ENCODE data around the gene MYO9A.

MYO9A gene

DNA sequence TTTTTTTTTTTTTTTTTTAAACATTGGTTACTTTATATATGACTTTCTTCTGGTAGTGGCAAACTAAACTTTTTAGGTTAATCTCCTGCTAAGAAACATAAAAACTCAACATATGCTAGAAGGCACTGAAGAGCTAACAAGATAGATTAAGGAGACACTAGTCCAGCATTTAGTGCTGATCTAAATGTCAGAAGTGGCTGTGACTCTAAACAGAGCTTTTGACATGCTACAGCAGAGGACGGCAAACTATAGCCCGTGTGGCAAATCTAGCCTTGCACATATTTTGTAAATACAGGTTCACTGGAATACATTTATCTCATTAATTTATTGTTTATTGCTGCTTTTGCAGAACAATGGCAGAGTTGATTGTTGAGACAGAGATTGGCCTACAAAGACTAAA is 287.0 kb downstream of the MYO9A start:
- DNase-seq: no peak

DNA sequence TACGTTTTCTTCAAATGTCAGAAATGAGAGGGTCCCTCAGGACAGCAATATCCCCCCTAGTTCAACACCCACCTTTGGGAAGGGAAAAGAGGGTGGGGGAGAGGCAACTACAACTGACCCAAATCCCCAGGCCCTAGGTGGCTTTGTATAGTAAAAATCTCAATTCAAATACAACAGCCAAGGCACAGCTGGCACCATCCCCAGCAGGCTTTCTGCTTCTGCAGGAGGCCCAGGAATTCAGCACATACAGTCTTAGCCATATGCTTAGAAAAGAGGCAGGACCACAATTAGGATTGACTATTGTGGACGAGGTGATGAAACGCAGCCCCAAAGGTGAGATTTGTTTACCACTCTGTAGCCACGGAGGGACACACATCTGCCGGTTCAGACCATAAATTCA is 291.8 kb downstream of the MYO9A start:
- peak; percentile 38 for DNase-seq

DNA sequence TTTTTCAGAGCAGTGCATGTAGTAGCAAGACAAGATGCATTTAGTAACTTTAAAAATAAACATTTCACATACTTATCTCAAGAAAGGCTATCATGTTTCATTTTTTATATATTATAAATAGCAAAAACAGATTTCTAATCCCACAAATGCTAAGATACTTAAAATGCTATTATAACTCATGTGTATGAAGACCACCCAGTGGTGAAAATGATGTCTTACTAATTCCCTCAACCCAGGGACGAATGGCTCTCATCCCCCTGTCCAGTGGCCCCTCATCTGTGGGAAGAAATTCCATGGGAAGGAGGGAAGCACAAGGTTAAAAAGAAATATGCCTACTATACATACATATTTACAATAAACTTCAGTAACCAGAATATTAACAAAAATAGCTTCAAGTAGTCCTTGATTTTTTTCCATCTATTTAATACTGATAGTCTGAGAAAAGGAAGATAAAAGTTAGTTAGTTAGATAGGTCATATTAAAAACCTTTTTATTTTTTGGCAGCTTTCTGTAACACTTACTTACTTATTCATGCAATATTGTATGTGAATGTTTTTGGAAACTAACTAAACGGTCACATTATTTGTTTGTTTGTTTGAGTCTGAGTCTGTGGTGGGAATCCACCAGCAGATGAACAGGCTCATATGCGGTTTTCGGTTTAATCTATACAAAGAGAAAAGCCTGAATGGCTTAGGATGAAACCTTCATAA is 292.8 kb downstream of the MYO9A start:
- DNase-seq: no peak

DNA sequence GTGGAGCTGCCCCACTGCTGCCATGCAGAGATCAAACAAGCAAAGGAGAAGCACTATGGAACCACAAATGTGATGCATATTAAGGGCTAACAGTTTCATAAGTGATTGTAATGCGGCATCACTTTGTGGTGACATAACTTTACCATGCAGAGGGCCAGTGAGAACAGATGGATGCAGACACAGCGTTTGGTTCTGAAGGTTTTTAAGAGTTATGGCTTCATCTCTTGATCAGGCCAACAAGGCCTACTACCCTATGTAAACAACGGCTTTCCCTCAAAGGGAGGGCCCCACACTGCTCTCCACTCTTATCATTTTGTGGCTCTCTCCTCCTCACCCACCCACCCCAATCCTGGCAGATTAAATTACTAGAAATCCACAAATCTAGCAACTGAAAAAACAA is 294.1 kb downstream of the MYO9A start:
- no peak for DNase-seq

DNA sequence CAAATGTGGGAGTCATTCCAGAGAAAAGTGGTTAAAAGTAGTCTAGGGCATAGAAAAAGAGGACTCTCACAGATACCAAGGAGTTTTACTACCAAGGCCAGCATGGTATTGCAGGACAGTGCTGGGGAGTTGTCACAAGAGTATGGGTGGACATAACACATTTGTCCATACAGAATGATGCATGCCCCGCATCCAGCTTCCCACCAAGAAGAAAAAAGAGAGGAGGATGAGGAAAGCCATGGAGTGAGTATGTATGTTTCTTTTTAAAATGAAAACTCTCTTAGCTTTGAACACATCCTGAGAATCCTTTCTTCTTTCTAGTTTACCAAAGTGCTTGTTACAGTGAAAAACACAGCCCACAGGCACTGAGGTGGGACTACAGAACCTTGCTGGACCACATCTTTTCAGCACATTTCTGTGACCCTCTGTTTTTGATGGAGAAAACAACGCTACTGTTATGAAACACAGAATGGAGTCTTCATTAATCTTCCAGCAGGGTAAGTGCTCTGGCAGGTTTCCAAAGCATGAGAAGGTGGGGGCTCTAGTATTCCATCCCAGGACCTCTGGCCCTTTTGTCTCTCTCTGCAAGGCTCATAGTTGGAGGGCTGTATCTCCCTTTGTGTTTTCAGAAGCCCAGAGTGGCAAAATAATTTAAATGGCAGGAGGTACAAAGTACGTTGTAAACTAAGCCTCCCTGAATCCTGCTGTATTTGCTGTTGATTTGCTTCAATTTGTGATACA is 294.9 kb downstream of the MYO9A start:
- no peak for DNase-seq

DNA sequence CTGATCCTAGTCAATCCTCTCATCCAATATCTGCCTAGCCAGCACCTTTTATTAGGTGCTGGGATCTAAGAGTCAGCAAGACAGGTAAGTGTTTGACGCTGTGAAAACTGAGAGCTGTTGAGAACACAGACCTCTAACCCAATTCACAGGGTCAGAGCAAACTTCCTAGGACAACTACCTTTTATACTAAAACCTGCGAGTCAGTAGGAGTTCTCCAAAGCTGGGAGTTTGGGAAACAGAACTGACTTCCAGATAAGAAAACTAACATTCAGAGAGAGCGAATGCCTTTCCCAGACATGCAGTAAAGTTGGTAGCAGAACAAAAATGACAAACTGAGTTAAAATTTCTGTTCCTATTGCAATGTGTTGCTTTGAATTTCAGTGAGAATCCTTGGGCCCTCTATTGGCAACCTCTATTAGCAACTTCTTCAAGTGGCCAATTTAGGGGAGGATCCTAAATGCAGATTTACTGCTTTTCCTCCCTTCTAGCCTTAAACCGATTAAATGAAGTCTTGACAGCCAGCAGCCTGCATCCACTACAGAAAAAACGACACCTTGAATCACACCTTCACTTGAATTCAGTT is 296.3 kb downstream of the MYO9A start:
- DNase-seq: no peak

DNA sequence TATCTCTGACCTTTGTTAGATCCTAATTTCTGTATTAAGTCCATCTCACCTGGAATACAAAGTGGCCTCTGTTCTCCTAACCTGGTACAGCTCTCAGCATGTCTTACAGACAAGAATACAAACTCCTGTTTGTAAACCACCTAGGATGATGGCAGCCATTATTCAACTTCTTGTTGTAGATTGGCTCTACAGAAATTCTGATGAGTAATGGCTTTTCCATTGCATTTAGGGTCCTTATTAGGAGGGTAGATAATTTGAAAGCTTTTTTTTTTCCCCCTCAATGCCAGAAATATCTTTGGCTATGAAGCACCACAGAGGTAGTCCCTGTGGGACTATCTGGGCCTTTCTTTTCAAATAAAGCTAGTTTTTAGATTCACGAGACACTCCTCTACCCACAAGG is 297.8 kb downstream of the MYO9A start:
- DNase-seq: no peak

DNA sequence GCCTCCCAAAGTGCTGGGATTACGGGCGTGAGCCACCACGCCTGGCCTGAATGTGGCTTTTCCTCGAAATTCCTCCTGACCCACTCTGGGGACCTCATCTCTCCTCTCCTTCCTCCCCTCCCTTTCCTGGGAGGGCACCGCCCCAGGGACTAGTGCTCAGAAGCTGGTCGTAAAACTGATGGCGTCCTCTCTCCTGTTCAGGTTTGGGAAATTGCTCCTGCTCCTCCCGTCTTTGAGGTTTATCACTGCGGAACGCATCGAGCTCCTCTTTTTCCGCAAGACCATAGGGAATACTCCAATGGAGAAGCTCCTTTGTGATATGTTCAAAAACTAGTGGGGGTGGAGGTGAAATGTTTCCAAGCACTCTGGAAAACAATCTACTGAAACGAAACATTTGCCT is 300.6 kb downstream of the MYO9A start:
- no peak for DNase-seq

DNA sequence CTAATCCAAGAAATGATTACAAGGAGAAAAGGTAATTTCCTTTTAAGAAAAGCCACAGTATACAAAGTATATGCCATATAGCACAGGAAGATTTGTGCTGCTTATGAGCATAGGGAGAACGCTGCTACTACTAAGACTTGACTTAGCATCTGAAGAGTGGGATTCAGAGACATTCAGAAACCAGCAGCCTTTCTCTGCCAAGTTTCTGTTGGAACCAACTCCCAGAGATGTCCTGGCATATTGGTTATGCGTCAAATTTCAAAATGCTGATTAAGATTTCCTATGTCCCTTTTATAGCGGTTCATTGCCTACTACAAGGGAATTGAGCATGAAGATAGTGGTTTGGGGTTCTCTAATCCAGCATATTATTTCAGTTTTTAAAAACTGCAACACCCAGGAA is 302.6 kb downstream of the MYO9A start:
- no peak for DNase-seq

DNA sequence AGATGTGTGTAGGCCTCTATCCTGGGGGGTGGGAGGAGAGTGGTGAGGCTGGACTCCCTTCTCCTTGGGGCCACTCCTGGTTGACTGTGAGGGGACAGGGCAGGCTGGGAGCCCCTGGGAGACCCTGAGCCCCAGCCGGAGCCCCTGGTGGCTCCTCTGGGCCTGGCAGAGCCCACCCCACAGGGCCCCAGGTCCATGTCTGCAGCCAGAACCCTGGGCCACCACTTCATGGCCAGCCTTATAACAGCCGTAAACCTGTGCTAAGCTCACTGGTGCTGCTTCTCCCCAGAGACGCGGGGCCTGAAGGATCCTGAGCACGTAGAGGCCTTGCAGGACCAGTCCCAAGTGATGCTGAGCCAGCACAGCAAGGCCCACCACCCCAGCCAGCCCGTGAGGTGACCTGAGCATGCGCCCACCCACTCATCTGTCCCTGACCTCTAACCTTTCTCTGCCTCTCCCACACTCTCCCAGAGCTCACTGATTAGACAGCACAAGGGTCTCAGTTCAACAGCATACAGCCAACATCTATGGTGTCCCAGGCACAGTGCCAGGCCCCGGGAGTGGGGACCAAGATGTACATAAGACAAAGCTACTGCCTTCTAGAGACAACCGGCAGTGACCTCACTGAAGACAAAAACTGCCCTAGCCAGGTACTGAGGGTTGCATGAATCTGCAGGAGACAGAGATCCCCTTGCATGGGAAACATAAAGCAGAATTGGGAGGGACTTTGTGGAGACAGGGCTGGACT is 304.1 kb downstream of the MYO9A start:
- DNase-seq: no peak

DNA sequence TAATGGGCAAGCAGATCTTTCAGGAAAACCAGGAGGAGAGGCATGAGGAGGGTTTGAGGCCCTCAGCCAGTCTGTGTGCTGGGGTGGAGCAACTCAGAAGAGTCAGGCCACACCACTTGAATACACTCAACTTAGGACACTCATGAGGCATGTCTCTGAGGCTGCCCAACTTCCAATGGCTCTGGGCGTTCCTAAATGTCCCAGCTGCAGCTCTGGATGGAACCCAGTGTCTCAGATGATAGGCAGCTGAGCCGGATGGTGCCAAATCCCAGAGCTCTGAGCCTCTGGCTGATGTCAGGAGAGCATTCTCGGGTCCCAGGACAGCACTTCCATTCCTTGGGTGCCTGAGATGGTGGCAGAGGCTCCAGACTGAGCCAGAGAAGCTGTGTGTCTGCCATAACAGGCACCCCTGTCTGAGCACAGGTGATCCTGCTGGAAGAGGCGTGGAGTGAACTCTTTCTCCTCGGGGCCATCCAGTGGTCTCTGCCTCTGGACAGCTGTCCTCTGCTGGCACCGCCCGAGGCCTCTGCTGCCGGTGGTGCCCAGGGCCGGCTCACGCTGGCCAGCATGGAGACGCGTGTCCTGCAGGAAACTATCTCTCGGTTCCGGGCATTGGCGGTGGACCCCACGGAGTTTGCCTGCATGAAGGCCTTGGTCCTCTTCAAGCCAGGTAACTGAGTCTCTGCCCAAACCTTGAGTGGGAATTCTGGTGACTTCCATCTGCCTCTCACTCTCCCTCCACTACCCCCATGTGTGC is 304.8 kb downstream of the MYO9A start:
- no peak for DNase-seq

DNA sequence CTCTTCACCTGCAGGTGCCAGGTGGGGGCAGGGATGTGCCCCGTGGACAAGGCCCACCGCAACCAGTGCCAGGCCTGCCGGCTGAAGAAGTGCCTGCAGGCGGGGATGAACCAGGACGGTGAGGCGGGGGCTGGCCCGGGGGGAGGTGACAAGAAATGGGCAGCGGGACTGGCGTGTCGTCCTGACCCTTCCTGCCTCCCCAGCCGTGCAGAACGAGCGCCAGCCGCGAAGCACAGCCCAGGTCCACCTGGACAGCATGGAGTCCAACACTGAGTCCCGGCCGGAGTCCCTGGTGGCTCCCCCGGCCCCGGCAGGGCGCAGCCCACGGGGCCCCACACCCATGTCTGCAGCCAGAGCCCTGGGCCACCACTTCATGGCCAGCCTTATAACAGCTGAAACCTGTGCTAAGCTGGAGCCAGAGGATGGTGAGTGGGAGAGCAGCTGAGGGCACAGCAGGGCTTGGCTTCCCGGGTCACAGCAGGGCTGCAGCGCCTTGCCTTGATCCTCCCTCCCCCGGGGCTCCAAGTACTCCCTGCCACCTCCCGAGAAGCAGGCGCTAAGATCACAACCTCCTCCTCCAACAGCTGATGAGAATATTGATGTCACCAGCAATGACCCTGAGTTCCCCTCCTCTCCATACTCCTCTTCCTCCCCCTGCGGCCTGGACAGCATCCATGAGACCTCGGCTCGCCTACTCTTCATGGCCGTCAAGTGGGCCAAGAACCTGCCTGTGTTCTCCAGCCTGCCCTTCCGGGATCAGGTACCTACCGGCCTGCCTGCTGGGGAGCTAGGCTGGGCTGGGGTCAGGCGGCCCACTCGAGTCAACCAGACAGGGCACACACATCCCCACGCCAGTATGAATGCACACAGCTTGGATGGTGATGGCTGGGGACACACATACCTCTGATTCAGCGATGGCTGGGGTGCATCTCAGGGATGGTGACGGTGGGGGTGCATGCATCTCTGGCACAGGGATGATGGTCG is 305.9 kb downstream of the MYO9A start:
- DNase-seq: no peak

DNA sequence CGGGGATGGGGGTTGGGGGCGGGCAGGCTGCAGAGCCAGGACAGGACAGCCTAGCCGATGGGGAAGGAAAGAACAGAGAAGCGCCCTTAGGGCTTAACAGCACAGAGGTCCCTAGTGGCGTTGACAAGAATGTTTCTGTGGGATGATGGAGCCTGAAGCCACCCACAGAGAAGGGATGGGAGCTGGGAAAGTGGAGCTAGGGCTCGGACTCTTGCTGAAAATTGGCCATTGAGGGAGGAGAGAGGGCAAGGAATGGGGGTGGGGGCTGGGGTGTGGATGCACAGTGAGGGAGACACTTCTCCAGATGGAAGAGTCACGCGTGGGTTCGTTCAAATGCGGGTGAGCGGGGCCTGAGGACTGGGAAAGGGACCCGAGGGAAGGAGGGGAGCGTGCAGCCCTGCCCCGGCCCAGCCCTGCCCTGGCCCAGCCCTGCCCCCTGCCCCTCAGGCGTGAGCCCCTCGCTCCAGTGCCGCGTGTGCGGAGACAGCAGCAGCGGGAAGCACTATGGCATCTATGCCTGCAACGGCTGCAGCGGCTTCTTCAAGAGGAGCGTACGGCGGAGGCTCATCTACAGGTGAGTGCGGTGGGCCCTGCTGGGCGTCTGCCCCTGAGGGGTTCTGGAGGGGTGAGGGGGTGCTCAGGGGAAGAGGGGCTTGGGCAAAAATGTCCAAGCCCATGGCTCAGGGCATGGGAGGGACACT is 306.8 kb downstream of the MYO9A start:
- DNase-seq: no peak

DNA sequence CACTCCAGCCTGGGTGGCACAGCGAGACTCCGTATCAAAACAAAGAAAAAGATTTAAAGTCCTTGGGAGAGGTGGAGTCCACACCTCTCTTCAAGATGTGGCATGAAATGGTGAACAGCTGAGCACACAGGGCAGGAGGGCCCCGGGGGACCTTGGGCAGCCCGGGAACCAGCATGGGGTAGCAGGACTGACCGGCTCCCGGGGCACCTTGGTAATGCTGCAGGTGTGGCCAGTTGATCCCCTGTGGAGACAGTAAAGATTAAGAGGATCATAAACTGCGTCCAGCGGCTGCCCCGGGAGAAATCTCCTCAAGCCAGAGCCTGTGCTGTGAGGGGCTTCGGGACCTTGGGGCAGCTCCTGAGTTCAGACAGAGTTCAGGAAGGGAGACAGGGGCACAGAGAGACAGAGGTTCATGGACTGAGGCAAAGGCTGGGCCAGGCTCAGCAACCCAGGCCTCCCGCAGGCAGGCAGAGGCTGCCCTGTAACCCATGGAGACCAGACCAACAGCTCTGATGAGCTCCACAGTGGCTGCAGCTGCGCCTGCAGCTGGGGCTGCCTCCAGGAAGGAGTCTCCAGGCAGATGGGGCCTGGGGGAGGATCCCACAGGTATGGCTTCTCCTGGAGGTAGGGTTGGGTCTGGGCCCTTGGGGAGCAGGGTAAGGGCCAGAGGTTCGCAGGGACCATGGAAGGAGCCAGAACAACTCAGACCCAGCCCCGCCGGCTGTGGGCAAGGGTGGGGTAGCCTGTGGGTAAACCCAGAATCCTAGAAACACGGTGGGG is 307.5 kb downstream of the MYO9A start, which contains the start of gene NR2E3:
NR2E3 (plus strand) TSS at position 299 of the 780 bp plus-strand sequence; CDS start at position 489, 190 bp downstream.
- no peak for DNase-seq

DNA sequence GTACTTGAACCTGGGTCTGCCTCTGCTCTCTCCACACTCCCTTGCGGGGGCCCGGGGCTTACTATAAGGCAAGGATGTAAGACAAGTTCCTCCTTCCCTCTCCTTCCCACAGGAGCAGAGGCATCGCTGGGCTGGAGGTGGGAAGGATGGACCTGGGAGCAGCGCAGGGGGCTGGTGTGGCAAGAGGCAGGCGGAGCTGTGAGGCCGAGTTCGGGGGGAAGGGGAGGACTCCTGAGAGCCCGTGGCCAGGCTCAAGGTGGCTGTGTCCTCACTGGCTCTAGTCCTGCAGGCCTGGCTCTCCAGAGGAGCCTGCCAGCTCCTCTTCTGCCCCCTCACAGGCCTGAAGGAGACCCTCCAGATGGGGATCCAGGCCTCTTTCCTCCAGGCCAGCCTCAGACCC is 308.6 kb downstream of the MYO9A start:
- DNase-seq: no peak

DNA sequence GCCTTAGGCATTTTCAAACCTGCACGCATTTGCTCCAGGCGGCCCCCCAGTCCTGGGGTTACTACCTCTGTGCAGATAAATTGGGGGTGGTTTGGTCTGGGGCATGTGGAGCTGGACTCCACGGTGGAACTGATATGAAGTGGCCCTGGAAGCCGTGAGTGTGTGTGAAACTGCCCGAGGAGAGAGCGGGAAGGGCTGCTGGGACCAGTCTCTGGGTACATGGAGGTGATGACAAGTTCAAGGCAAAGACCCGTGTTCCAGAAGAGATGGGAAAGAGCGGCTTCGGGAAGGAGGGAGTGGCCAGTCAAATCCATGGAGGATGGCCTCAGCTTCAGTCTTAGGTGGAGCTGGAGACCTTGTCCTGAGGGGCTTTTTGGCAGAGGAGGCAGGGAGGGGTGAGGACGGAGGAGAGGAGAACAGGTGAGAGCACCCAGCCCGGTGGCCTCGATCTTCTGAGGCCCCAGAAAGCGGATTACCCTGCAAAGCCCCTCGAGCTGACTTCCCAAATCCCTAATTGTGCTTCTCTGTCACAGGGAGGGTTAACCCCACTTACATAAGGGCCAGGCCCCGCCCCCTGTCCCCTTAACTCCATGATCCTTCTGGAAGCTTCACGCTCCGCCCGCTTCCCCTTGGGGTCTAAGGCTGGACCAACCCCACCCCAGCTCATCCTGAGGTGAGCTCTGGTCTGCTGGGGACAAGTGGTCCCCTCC is 309.5 kb downstream of the MYO9A start:
- no peak for DNase-seq

DNA sequence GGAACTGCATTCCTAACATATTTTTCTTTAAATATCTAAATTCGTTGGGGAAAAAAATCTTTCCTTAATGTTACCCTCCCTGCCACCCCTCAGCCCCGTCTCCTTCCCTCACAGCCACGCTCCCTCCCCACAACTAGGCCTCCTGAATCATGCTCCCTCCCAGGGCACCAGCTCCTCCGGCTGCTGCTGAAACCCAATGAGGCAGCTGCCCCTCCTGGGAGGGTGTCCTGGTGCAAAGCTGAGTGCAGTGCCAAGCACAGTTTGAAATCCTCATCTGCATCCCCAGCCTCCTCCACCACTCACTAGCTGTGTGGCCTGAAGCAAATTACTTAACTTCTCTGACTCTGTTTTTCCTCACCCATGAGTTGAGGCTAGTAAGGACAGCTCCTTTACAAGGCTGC is 310.3 kb downstream of the MYO9A start:
- DNase-seq: peak; percentile 11

DNA sequence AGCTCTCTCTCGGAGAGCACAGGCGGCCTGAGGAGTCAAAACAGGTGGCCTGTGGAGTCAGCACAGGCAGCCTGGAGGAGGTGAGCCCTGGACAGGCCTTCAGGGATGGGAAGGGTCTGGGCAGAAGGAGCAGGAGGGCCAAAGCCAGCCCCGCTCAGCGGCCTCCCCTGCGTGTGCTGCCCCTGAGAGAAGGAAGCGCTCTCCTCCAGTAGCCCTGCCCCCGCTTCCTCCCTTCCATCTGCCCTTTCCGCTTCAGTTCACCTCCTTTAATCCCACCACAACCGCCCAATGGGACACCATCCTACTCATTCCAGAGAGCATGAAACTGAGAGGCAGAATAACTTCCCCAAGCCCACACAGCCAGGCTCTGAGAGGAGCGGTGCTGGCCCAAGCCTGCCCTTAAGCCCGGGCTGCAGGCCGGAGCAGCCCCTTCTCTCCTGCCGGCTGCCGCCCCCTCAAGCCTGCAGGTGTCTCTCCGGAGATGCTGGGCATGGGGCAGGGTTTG is 310.8 kb downstream of the MYO9A start:
- peak; percentile 4 for DNase-seq

DNA sequence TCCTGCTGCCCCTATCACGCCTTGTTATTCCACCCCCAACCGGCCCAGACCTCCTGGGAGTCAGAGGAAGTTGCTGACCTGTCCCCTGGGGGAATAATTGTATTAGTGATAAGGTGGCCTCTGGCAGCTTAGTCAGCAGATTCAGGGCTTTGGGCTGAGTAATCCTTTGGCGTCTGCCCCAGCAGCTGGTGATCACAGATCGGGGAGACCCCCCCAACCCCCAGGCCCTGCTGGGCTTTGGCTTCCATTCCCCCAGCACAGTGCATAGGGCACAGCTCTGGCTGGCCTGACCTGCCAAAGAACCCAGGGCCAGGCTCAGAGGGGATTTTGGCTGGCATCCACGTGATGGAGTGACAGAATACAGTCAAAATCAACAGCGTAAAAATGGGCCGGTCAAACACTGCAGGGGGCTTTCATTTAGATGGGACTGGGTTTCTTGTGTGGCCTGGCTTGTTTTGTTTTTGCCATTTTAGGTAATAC is 311.5 kb downstream of the MYO9A start:
- DNase-seq: no peak
